SK-N-MC (cell line): Measurements from ENCODE around the gene SPAG8.

Source experiments
- DNase-seq: peaks from one replicate; pipeline ENCODE4 v3.0.0-alpha.2; 2011; ENCODE audit warnings: low read depth, low spot score
- H3K27ac ChIP-seq: fragments of 200-600 bp; sonication (generic); 2 replicates; pipeline ENCODE4 v1.5.1; 2016; ENCODE audit warnings: mixed run types
- H3K36me3 ChIP-seq: fragments of 200-600 bp; sonication (generic); 2 replicates; pipeline ENCODE4 v1.6.1; 2017; ENCODE audit warnings: antibody characterized with exemption, low read length, mixed read lengths; ENCODE audit not compliant: insufficient read depth
- H3K4me3 ChIP-seq: fragments of 200-600 bp; sonication (generic); 2 replicates; pipeline ENCODE4 v1.5.1; 2016
- H3K9ac ChIP-seq: fragments of 200-600 bp; sonication (generic); 2 replicates; pipeline ENCODE4 v1.8.0; 2017; ENCODE audit warnings: mixed run types, mixed read lengths; ENCODE audit not compliant: insufficient read length
- H3K9me3 ChIP-seq: fragments of 200-600 bp; sonication (generic); 2 replicates; pipeline ENCODE4 v1.6.1; 2017; ENCODE audit warnings: low read depth, mild to moderate bottlenecking, antibody characterized with exemption, low read length, moderate library complexity, mixed read lengths
- EZH2 ChIP-seq: fragments of 200-600 bp; sonication (generic); IDR thresholded peaks from one replicate; pipeline ENCODE4 v1.6.1; 2017; ENCODE audit warnings: antibody characterized with exemption
- FOXP2 ChIP-seq: optimal IDR thresholded peaks from 2 replicates; pipeline ENCODE3; 2011; ENCODE audit warnings: mild to moderate bottlenecking, moderate library complexity; ENCODE audit not compliant: insufficient read depth; ENCODE audit errors: extremely low read length, control extremely low read depth
- POLR2AphosphoS5 ChIP-seq: IDR thresholded peaks from 2 replicates; pipeline ENCODE4 v1.6.1; 2012; ENCODE audit warnings: mild to moderate bottlenecking, low read depth, low read length, borderline replicate concordance

The SPAG8 gene

DNA sequence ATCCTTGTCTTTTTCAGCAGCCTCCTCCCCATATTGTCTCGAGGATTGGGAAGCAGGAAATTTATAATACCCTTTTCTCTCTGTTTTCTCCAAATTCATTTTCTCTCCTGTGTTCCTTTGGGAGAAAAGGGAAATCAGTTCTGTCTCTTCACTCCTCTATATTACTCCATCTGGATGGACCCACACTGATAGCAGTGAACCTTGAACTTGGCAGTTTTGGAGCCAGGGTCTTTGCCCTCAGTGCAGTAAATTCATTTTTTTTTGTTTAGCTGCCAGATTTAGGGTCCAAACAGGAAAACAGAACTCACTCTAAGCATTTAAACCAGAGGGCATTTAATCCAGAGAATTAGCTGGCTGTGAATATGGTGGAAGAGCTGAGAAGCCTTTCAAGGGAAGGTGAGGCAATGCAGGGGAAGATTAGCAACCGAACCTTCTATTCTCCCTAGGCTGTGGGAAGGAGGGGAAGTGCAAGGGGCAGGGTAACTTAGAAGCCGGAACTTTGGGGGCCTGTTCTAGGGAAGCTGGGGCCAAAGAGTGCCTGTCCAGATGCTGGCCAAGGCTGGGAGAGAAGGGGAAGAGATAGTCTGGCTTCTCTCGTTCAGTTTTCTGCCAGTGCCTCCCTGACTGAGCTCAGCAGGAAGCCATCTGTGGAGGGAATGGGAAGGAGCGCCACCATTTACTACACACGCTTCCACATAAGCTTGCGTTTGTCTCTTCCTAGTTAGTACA lies 37.0 kb downstream of the SPAG8 start:
- peak overlapping the region; percentile 5; the same call in 1 of the 2 replicates for H3K27ac ChIP-seq
- TF ChIP-seq EZH2 (no peak), FOXP2 (no peak)
- no peaks in the 10 kb centered on the region for H3K36me3 ChIP-seq
- H3K9ac ChIP-seq = peak overlapping the region; percentile 2
- no peak overlapping the region for H3K4me3 ChIP-seq
- no peaks in the 10 kb centered on the region for H3K9me3 ChIP-seq
- DNase-seq = no peak

DNA sequence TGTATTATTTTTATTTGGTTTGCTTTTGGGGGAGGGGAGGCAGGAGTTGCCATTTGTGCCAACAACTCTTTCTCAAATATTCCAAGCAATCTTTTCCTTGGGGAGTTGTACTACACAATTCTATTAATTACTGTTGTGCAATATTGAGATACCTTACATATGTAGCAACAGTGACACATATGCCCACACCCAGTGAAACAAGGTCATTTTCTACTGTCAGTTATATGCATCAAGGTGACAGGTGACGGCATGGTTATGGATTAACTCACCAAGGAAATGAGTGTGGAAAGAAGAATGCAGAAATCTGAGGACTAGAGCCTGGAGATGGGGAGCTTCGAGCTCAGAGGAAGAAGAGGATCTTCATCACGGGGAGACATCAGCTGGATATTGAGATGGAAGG lies 40.1 kb downstream of the SPAG8 start:
- no peak overlapping the region for H3K9ac ChIP-seq
- H3K4me3 ChIP-seq = no peak overlapping the region
- TF ChIP-seq FOXP2 (no peak), POLR2AphosphoS5 (no peak), EZH2 (no peak)
- no peak overlapping the region for H3K27ac ChIP-seq
- DNase-seq = no peak
- no peaks in the 10 kb centered on the region for H3K9me3 ChIP-seq
- no peaks in the 10 kb centered on the region for H3K36me3 ChIP-seq

DNA sequence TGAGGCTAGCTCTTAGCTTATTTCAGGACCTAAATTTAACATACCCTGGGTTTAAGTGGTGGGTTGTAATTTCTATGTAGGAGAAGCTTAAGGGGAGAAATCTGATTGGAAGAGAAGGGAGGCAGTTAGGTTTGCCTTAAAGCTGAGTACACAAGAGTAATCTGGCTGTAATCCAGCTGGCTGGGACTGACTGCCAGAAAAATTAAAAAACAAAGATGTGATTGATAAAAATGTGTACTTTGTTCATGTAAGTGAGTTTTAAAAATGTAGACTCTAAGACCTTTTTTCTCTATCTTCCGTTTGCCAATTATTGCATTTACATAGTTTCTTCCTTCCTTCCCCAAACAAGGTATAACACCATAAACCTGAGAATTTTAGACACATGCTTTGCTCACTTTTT lies 40.5 kb downstream of the SPAG8 start:
- H3K4me3 ChIP-seq = no peak overlapping the region
- DNase-seq = no peak
- TF ChIP-seq FOXP2 = no peak
- no peak for TF ChIP-seq POLR2AphosphoS5

DNA sequence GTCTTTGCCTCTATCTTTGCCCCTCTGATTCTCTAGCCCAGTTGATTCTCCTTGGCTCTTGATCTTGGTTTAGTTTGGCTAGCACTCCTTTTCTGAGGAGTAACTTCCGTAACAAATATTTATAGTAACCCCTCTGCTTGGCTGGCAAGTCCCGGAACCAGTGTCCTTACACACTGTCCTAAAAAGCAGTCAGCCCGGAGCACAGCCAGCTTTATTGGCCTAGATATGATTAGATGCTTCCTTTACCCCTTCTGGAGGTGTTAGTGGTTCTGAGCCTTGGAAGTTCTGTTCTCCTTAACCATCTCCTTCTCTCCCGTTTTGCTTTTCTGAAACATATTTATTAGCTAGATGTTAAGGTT lies 41.0 kb downstream of the SPAG8 start:
- TF ChIP-seq FOXP2 (no peak), EZH2 (no peak), POLR2AphosphoS5 (no peak)
- no peaks in the 10 kb centered on the region for H3K36me3 ChIP-seq
- H3K9ac ChIP-seq = no peak overlapping the region
- no peak for DNase-seq
- H3K9me3 ChIP-seq = no peaks in the 10 kb centered on the region
- H3K4me3 ChIP-seq = no peak overlapping the region
- H3K27ac ChIP-seq = no peak overlapping the region

More for the DNA sequence above, 40.5 kb downstream of the SPAG8 start:
- H3K27ac ChIP-seq = no peak overlapping the region
- H3K36me3 ChIP-seq = no peaks in the 10 kb centered on the region
- H3K9ac ChIP-seq = no peak overlapping the region
- no peaks in the 10 kb centered on the region for H3K9me3 ChIP-seq

DNA sequence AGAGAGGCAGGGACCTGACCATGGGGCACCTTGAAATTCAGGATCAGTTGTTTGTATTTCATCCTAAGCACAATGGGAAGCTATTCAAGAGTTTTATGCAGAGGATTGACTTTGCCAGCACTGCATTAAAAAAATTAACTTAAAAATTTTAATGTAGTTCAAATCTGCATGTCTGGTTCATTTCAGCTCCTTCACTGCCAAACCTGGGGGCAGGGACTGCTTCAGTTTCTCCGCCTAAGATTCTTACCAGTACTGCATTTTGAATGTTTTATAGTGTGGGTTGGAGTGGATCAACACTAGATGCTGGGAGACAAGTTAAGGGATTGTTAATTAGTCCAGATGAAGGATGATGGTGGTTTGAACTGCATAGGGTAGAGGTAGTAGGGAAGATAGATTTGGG lies 42.3 kb downstream of the SPAG8 start:
- H3K4me3 ChIP-seq = no peak overlapping the region
- no peak overlapping the region for H3K9ac ChIP-seq
- DNase-seq = no peak
- no peak for TF ChIP-seq POLR2AphosphoS5
- TF ChIP-seq FOXP2 = no peak
- TF ChIP-seq EZH2 = no peak
- no peaks in the 10 kb centered on the region for H3K36me3 ChIP-seq
- H3K27ac ChIP-seq = no peak overlapping the region
- no peaks in the 10 kb centered on the region for H3K9me3 ChIP-seq

DNA sequence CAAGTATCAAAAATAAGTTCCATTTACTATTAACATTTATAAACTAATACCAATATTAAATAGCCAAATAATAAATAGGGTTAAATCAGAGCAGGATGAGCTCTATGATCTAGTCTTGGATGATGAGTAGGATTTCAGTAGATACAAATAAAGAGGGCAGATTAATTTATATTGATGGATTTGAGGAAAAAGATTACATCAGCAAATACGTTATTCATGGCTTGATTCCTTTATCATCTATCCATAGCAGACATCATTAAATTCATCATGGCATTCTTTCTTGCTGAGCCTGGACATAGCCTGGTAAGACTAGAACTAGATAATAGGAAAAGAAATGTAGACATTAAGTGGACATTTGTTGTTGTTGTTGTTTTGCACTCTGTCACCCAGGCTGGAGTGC lies 44.6 kb downstream of the SPAG8 start:
- Histone ChIP-seq H3K27ac (no peak overlapping the region), H3K9me3 (no peaks in the 10 kb centered on the region), H3K4me3 (no peak overlapping the region), H3K36me3 (no peaks in the 10 kb centered on the region), H3K9ac (no peak overlapping the region)
- no peak for TF ChIP-seq FOXP2
- no peak for TF ChIP-seq EZH2
- no peak for TF ChIP-seq POLR2AphosphoS5
- DNase-seq = no peak

DNA sequence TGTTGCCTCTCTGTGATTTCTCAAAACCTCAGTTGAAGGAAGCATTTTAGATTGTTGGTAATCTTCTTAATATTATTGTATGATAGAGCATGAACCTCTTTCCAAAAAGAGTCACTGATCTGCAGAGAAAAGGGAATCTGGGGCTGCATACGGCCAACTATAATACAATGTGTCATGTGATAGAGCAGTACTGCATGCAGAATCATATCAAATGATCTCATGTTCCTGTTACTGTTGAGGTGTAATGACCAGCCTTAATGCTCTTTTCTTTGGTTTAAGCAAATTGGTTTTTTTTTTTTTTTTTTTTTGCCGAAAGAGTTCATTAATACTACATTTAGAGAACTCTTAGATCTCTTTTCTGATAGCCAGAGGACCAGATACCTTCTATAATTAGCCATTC lies 45.1 kb downstream of the SPAG8 start:
- no peaks in the 10 kb centered on the region for H3K36me3 ChIP-seq
- TF ChIP-seq POLR2AphosphoS5 (no peak), EZH2 (no peak), FOXP2 (no peak)

DNA sequence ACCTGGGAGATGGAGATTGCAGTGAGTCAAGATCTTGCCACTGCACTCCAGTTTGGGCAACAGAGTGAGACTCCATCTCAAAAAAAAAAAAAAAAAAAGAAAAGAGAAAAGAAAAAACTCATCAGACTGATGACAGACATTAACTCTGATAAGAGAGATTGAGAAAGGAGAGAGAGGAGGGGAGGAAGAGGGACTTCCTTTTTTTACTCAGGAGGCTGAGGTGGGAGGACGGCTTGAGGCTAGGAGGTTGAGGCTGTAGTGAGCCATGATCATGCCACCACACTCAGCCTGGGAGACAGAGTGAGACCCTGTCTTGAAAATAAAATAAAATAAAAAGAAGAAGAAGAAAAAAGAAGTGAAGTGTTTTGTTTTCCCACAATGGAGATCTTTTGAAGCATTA lies 48.3 kb downstream of the SPAG8 start:
- TF ChIP-seq EZH2 = no peak
- no peak for TF ChIP-seq POLR2AphosphoS5
- no peak for TF ChIP-seq FOXP2
- Histone ChIP-seq H3K9me3 (no peaks in the 10 kb centered on the region), H3K27ac (no peak overlapping the region), H3K4me3 (no peak overlapping the region), H3K9ac (no peak overlapping the region), H3K36me3 (no peaks in the 10 kb centered on the region)
- no peak for DNase-seq

More for the DNA sequence above, 45.1 kb downstream of the SPAG8 start:
- DNase-seq = no peak
- Histone ChIP-seq H3K9ac (no peak overlapping the region), H3K27ac (no peak overlapping the region), H3K9me3 (no peaks in the 10 kb centered on the region), H3K4me3 (no peak overlapping the region)

DNA sequence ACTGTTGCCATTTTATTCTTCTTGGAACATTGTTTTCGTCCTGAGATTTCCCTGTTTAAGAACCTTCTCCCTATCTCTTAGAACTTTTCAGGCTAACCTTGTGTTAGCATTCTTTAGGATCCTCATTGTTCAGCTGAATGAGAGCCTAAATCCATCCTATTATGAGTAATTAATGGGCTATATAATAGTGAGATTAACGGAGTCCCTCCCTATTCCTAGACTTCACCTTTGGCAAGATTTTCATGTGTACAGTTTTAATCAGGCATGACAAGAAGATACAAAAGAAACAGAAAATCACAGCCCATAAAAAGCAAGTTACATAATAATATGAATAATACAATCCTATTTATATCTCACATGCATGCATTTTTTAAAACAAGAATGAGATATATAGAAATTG lies 48.9 kb downstream of the SPAG8 start:
- Histone ChIP-seq H3K9me3 (no peaks in the 10 kb centered on the region), H3K4me3 (no peak overlapping the region), H3K36me3 (no peaks in the 10 kb centered on the region), H3K27ac (no peak overlapping the region), H3K9ac (no peak overlapping the region)
- no peak for TF ChIP-seq POLR2AphosphoS5
- no peak for TF ChIP-seq FOXP2
- TF ChIP-seq EZH2 = no peak
- DNase-seq = no peak
